Gastroesophageal sphincter (tissue), 3 donors: ENCODE data around the gene CCDC86.

Source experiments
- CTCF ChIP-seq, 4 experiments: fragments of 200-600 bp in 2 of 4; fragments of 450-650 bp in 2 of 4; sonication (generic) in 1 of 4; IDR thresholded peaks; one replicate each; pipeline ENCODE4 v1.5.1; 2017 to 2019; ENCODE audit warnings: antibody characterized with exemption in 4 of 4, mild to moderate bottlenecking in 2 of 4, moderate library complexity in 2 of 4
- POLR2A ChIP-seq, 2 donors: fragments of 450-650 bp; IDR thresholded peaks; one replicate each; pipeline ENCODE4 v1.6.1; 2017; ENCODE audit warnings: antibody characterized with exemption in 2 of 2, mild to moderate bottlenecking in 2 of 2, moderate library complexity in 1 of 2

- TF ChIP-seq CTCF (IDR thresholded peaks at IDR 0.05) (no peak), POLR2A (IDR thresholded peaks at IDR 0.05) (no peak)
Observed at GRCh38 chr11:60890696-60891095, 48.8 kb downstream of the CCDC86 start.
